ENCODE results near the gene GAST.

- TF ChIP-seq CTCF (IDR thresholded peaks at IDR 0.05; ENCODE audit: low read depth, low read length) (no peak), EZH2phosphoT487 (IDR thresholded peaks at IDR 0.05; ENCODE audit: low read depth) (no peak)
These were observed 45.9 kb upstream of the GAST start for GRCh38 chr17:41666237-41666641.
